ENCODE results near the gene SLC36A2.

SLC36A2 gene

GRCh38 chr5:151347369-151347768 is at the start of gene SLC36A2:
Gene SLC36A2 (minus strand): TSS chr5:151347559. CDS start chr5:151347460, 99 bp downstream.
- ATAC-seq: no peak
- TF ChIP-seq CREB5 (CRISPR knock-in tag; IDR thresholded peaks at IDR 0.05; ENCODE audit: low read depth) (no peak), RARB (CRISPR knock-in tag; IDR thresholded peaks at IDR 0.05) (no peak), POU6F1 (CRISPR knock-in tag; IDR thresholded peaks at IDR 0.05; ENCODE audit: borderline replicate concordance, low read depth) (no peak), GLIS3 (CRISPR knock-in tag; IDR thresholded peaks at IDR 0.05) (no peak), CSRNP3 (CRISPR knock-in tag; IDR thresholded peaks at IDR 0.05) (no peak), TSHZ2 (CRISPR knock-in tag; IDR thresholded peaks at IDR 0.05) (no peak), TCF4 (CRISPR knock-in tag; IDR thresholded peaks at IDR 0.05; ENCODE audit: borderline replicate concordance) (no peak)

- no peak for TF ChIP-seq ARNTL (CRISPR knock-in tag; IDR thresholded peaks at IDR 0.05; ENCODE audit: borderline replicate concordance, low read depth)
- no peak for ATAC-seq
These were observed 41.6 kb upstream of the SLC36A2 start for GRCh38 chr5:151388960-151389359.

GRCh38 chr5:151384106-151384505 is 36.7 kb upstream of the SLC36A2 start:
- ATAC-seq: no peak
- no peak for TF ChIP-seq RARB (CRISPR knock-in tag; IDR thresholded peaks at IDR 0.05)
- TF ChIP-seq CSRNP3 (CRISPR knock-in tag; IDR thresholded peaks at IDR 0.05): no peak
- no peak for TF ChIP-seq PATZ1 (CRISPR knock-in tag; IDR thresholded peaks at IDR 0.05; ENCODE audit: borderline replicate concordance)
- TF ChIP-seq ESRRG (CRISPR knock-in tag; IDR thresholded peaks at IDR 0.05): no peak
- no peak for TF ChIP-seq ISL1 (CRISPR knock-in tag; IDR thresholded peaks at IDR 0.05)
- TF ChIP-seq BACH2 (CRISPR knock-in tag; IDR thresholded peaks at IDR 0.05; ENCODE audit: borderline replicate concordance): no peak
- no peak for TF ChIP-seq PPARA (CRISPR knock-in tag; IDR thresholded peaks at IDR 0.05; ENCODE audit: borderline replicate concordance)
- no peak for TF ChIP-seq ZNF70 (CRISPR knock-in tag; IDR thresholded peaks at IDR 0.05)
- TF ChIP-seq TOX (CRISPR knock-in tag; IDR thresholded peaks at IDR 0.05; ENCODE audit: borderline replicate concordance): no peak

GRCh38 chr5:151383011-151383410 is 35.7 kb upstream of the SLC36A2 start:
- no peak for ATAC-seq
- TF ChIP-seq GLIS3 (CRISPR knock-in tag; IDR thresholded peaks at IDR 0.05) (no peak), ZFP30 (CRISPR knock-in tag; IDR thresholded peaks at IDR 0.05) (no peak), ZNF8 (CRISPR knock-in tag; IDR thresholded peaks at IDR 0.05) (no peak), TCF4 (CRISPR knock-in tag; IDR thresholded peaks at IDR 0.05; ENCODE audit: borderline replicate concordance) (no peak), ISL1 (CRISPR knock-in tag; IDR thresholded peaks at IDR 0.05) (no peak), ZC3H10 (CRISPR knock-in tag; IDR thresholded peaks at IDR 0.05) (no peak), CSDC2 (CRISPR knock-in tag; IDR thresholded peaks at IDR 0.05) (no peak), SNAI2 (CRISPR knock-in tag; IDR thresholded peaks at IDR 0.05) (no peak), TSHZ2 (CRISPR knock-in tag; IDR thresholded peaks at IDR 0.05) (no peak), POU6F1 (CRISPR knock-in tag; IDR thresholded peaks at IDR 0.05; ENCODE audit: borderline replicate concordance, low read depth) (no peak)

Measured in SK-N-SH treated with all-trans-retinoic acid at 6 μM for 48 hours (cell line).